GM21723 (cell line): Measurements from ENCODE around the gene CDH23.

Experiments
- ATAC-seq: cut with Tn5 transposase; IDR thresholded peaks from one replicate; pipeline ENCODE4 v1.9.1; 2021; ENCODE audit warnings: mild to moderate bottlenecking, moderate library complexity; ENCODE audit not compliant: unreplicated experiment

The CDH23 gene

DNA sequence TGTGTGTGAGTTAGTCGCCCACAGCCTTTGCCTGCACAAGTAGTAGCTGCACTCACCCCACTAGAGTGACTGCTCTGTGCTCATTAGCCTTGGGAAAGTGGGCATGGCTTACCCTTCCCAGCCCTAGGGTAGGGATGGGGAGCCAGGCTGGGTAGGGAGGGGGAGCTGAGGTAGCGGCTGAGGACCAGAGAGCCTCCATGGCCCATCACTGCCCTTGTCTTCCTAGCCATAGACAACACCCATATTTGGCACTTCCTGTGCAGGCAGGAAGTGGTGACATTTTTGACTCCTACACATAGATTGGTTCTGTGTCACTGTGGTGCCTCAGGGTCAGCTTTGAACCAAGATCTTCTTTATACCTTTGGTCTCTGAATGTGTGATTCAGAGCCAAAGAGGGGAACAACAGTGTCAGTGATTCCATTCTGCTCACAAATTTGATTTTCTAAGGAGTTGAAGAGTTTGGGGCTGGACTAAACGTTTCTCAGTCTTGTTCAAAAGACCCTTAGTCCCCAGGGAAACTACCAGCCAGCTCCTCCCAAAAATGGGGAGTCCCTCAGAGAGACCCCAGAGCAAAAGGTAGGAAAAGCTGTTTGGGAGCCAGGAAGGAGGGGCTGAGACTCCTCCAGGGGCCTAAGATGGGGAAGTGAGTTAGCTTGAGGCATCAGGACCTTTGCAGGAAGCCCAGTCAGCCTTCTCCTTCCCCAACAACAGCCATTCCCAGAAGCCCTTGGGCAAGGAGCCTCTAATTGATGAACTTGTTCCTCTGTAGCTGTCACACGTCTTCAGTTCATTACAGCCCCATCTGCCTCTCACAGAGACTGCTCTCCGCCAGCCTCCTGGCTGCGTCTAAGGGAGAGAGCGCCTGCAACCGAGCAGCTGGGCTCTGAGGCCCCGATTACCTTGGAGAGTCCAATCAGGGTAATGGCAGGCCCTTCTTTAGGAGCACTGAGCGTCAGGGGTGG is 135.0 kb downstream of the CDH23 start:
- ATAC-seq: no peak

DNA sequence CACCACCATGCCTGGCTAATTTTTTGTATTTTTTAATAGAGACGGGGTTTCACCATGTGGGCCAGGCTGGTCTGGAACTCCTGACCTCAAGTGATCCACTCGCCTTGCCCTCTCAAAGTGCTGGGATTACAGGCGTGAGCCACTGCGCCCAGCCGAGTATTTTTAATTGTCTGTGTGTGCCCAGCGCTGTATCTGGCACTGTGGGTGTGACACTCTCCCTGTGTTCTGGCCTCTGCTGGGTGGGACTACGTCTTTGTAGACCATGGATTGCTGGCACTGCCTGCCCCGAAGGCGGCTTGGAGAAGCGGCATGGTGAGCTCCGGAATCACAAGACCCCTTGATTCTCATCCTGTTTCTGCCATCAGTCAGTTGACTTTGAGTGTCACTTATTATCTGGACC is 136.2 kb downstream of the CDH23 start:
- no peak for ATAC-seq

GRCh38 chr10:71533936-71534335 is 137.2 kb downstream of the CDH23 start:
- no peak for ATAC-seq

DNA sequence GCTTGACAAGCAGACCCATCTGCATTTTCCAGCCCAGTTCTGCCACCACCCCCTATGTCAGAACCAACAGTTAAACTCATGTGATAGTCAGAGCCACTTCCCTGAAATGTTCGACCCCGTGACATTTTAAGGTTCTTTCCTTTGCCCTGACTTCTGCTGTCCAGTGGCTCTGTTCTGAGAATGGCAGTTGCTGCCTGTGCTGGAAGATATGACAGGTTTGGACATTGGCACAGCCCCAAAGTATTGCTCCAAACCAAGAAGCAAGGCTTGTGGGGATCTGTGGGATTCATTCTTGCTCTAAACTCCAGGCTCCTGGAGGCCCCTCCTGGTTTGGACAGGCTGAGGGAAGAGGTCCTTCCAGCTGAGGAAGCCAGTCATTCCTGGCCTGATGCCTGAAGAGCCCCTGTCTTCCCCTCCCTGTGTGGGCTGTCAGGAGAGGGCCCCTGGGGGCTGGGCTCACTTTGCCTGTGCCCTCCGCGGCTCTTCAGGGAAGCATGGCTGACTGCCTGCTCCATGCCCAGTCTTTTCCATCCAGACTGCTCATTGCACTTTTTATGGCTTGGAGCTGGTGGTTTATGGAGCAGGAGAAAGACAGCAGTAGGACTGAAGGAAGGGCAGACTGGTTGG is 138.0 kb downstream of the CDH23 start:
- no peak for ATAC-seq

GRCh38 chr10:71536332-71536731 is 139.6 kb downstream of the CDH23 start:
- no peak for ATAC-seq

- no peak for ATAC-seq
These were observed 140.4 kb downstream of the CDH23 start for GRCh38 chr10:71537125-71537524.

DNA sequence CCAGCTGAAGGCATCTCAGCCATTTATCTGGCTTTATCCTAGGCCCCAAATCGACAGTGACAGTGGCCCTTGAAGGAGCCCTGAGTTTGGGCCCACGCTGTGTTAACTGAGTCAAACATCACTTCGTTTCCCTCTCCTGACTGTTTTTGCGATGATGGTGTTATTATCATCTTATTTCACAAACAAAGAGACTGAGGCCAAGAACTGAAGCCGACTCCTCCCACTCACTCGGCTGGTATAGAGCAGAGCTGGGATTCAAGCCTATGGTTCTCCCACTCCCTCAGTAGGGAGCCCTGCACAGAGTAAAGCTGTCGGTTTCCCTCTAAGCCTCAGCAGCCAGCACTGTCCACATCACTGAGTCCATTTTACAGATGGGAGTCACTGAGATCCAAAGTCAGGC is 141.0 kb downstream of the CDH23 start:
- no peak for ATAC-seq

DNA sequence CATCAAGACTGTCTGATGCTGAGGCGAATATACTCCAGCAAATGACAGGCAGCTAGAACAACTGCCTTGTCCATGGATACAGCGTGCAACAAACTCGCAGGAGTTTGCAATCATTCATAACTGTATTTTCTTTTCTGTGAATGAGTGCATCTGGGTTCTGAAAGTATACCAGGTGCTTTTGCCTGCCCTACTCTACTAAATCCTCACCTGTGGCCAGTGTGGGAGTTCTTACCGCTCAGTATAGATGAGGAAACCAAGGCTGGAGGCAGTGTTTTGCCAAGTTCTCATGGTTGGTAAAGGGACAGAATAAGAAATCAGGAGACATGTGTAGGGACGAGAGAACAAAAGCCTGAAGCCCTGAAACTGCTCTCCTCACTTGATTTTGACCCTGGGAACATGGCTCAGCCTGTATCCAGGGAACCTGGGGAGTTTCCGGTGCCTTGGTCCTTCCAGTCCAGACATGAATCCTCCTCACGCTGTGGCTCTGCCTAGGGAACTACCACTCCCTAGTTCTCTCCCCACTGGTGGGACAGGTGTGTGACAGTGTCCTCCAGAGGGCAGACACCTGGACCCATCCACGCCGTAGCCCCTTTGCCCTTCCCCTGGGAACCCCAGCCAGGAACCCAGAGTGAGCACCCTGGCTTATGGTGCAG is 142.0 kb downstream of the CDH23 start:
- no peak for ATAC-seq

DNA sequence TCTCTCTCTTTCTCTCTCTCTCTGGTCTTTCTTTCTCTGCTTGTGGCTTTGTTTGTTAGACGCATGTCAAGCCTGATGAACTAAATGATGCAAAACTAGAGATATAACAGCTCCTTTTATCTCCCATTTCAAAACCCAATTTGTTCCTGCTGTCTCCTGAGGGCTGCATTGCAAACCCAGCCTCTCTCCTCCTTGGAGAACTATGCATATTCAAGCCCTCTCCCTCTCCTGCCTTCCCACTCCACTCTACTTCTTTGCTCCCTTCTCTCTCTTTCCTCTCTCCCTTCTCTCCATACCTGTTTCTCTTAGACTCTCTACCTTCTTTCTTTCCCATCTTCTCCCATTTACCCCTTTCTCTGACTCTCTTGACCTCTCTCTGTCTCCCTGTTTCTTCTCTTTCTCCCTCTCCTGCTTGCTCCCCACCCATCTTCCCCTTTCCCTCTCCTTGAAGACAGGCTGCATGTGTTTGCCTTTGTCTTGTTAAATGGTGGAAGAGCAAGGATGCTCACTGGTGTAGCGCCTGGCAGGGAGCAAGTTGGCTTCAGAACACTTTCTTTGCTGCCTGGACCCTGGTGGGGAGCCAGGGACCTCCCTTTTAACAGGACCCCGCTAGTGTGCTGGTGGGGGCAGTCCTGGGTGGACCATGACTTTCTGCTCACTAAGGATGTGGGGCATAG is 142.9 kb downstream of the CDH23 start:
- ATAC-seq: no peak

- ATAC-seq: no peak
These were observed 145.8 kb downstream of the CDH23 start for GRCh38 chr10:71542478-71542877.

DNA sequence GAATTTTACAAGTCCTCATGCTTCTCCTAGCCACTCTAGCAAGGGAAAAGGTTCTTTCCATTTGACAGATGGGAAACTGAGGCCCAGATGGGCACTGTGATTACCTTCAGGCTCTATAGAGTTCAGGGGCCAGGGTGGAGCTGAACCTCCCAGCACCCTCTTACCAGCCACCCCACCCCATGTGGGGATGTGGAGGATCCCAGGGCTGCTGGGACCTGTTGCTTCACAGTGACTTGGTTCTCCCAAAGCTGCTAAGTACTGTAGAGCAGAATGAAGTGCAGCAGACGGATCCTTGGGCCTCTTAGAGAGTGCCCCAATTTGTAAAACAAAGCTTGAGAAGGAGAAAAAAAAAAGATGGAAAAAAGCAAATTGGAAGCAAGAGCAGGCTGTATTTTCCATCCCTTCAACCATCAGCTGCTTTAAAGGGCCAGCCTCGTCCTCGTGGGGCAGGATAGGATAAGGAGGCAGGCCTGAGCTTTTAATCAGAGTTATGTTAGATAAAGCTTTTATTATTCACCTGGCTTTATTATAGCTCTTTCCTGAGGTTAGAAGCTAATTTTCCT is 147.0 kb downstream of the CDH23 start:
- no peak for ATAC-seq

DNA sequence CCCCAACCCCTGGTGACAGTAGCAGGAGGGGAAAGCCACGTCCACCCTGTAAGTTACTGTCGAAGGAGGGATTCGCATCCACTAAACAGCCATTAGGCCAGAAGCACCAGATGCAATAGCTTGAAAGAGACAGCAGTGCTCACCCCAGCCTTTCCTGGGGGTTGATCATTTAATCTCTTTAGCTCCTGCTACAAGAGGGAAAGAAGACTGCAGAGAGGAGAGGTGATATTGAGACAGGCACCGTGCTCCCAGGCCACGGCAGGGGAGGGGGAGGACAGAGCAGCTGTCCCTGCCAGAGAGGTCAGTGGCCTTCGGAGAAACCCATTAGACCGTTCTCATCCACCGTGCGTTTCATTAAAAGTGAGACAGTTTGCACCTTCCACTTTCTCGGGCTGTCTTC is 148.3 kb downstream of the CDH23 start:
- ATAC-seq: no peak

DNA sequence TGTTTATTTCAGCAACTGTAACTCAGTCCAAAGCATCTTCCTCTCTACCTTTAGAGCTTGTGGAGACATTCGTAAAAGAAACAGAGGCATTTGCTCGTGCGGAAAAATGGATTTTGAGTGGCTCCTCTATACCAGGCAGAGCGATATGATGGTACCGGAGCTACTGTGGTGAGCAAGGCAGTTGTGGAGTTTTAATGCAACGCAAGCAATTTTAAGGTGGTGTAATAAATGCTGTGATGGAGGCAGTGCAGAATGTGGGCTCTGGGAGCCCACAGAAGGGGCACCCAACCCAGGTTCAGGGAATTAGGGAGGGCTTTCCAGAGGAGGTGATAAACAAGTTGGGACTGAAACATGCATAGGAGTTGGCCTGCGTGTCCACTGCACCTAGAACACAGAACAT is 149.5 kb downstream of the CDH23 start:
- no peak for ATAC-seq

DNA sequence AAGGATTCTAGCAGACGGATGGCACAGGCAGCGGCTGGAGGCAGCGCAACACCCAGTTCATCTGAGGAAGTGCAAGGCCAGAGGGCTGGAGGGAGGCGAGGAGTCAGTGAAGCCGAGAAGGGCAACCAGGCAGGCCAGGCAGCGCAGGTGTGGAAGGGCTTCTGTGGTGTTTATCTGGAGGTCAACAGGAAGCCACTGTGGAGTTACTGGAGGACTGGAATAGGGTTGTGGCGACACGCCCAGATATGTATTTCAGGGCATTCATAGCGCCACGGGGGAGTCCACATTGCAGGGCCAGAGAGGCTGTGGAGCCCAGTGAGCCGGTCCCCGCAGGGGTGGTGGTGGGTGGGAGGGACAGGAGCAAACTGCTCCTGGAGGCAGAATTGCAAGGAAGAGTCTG is 150.6 kb downstream of the CDH23 start:
- no peak for ATAC-seq

GRCh38 chr10:71547876-71548846 is 151.4 kb downstream of the CDH23 start:
- no peak for ATAC-seq

- ATAC-seq: no peak
These were observed 153.2 kb downstream of the CDH23 start for GRCh38 chr10:71549766-71550533.

DNA sequence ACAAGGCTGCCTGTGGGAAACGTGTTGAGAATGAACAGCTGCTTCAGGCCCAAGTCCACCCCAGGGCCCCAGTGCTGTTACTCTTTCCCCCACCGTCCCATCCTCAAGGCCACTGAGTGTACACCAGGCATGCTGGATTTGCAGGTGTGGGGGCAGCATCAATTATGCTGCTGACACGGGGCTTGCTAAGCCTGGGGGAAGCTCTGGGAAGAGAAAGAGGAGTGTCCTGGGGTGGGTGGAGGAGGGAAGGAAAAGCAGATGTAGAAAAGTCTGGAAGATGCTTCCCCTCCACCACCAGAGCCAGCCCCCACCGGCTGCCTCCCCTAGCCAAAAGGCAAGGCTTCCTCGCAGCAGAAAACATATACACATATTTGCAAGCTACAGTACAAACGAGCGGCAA is 153.9 kb downstream of the CDH23 start:
- no peak for ATAC-seq

- no peak for ATAC-seq
These were observed 155.2 kb downstream of the CDH23 start for GRCh38 chr10:71551970-71552369.

- no peak for ATAC-seq
These were observed 156.7 kb downstream of the CDH23 start for GRCh38 chr10:71553432-71553831.
